PFSK-1 (cell line): ENCODE measurements around the gene PREP.

Experiments used
- FOXP2 ChIP-seq: optimal IDR thresholded peaks from 2 replicates; pipeline ENCODE3; 2011; ENCODE audit warnings: borderline replicate concordance, control low read depth, inconsistent platforms; ENCODE audit not compliant: insufficient read depth; ENCODE audit errors: extremely low read length, extremely low read depth
- POLR2AphosphoS5 ChIP-seq: IDR thresholded peaks from 2 replicates; pipeline ENCODE4 v1.6.1; 2012; ENCODE audit warnings: low read depth, mild to moderate bottlenecking, control low read depth, low read length, moderate library complexity
- SIN3A ChIP-seq: IDR thresholded peaks from 2 replicates; pipeline ENCODE4 v1.6.1; 2012; ENCODE audit warnings: mild to moderate bottlenecking, low read length, moderate library complexity, borderline replicate concordance; ENCODE audit not compliant: insufficient read depth
- TAF1 ChIP-seq: IDR thresholded peaks from 2 replicates; pipeline ENCODE4 v1.6.1; 2012; ENCODE audit warnings: low read length, control low read depth, borderline replicate concordance; ENCODE audit not compliant: insufficient read depth
- TF ChIP-seq, protein P1 (sequence below), 2 experiments: IDR thresholded peaks; 2 replicates each; pipeline versions ENCODE4 v1.6.1 to v1.8.0; 2011 to 2012; ENCODE audit warnings: low read depth in 2 of 2, low read length in 2 of 2, control low read depth in 1 of 2, inconsistent platforms in 1 of 2, mild to moderate bottlenecking in 1 of 2, moderate library complexity in 1 of 2; ENCODE audit not compliant: insufficient read depth in 1 of 2

PREP gene

DNA sequence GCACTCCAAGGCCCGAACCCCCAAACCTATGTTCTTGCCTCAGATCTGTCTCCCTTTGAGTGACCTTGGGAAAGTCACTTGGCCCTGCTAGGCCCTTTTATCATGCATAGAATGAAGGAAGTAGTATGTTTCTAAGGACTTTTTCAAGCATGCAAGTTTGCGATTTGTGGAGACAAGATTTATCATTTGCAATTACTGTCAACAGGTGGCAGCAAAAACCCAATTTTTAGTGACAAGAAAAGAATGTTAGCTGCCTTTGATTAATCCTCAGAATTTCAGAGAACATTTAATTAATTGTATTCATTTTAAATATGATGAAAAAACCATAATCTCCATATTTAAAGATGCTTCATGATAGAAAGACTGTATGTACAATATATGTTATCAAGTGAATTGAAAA lies 28.3 kb upstream of the PREP start:
- TF ChIP-seq FOXP2 (no peak), TAF1 (no peak)

DNA sequence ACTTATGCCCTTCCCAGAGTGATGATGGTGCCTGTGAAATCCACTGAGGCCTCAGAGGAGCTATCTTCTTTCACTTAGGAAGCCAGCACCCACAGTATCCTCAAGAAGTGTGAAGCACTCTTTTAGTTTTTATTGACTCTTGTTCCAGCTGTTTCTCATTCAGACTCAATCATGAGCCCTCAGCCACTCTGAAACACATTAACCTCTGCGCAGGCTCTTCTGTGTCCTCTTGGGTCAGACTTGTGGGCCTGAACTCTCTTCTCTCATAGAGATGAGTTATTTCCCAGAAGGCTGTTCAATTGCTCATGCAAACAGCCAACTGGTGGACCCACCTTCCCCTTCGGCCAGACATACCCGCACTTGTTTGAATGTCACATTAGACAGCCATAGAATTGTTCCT lies 27.8 kb upstream of the PREP start:
- TF ChIP-seq, protein P1, sequence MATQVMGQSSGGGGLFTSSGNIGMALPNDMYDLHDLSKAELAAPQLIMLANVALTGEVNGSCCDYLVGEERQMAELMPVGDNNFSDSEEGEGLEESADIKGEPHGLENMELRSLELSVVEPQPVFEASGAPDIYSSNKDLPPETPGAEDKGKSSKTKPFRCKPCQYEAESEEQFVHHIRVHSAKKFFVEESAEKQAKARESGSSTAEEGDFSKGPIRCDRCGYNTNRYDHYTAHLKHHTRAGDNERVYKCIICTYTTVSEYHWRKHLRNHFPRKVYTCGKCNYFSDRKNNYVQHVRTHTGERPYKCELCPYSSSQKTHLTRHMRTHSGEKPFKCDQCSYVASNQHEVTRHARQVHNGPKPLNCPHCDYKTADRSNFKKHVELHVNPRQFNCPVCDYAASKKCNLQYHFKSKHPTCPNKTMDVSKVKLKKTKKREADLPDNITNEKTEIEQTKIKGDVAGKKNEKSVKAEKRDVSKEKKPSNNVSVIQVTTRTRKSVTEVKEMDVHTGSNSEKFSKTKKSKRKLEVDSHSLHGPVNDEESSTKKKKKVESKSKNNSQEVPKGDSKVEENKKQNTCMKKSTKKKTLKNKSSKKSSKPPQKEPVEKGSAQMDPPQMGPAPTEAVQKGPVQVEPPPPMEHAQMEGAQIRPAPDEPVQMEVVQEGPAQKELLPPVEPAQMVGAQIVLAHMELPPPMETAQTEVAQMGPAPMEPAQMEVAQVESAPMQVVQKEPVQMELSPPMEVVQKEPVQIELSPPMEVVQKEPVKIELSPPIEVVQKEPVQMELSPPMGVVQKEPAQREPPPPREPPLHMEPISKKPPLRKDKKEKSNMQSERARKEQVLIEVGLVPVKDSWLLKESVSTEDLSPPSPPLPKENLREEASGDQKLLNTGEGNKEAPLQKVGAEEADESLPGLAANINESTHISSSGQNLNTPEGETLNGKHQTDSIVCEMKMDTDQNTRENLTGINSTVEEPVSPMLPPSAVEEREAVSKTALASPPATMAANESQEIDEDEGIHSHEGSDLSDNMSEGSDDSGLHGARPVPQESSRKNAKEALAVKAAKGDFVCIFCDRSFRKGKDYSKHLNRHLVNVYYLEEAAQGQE (IDR thresholded peaks at IDR 0.05; ENCODE audit: insufficient read depth in 1 of 2, low read depth in 2 of 2, low read length in 2 of 2), result no peak
- TF ChIP-seq TAF1 (no peak), SIN3A (no peak), FOXP2 (no peak), POLR2AphosphoS5 (no peak)

DNA sequence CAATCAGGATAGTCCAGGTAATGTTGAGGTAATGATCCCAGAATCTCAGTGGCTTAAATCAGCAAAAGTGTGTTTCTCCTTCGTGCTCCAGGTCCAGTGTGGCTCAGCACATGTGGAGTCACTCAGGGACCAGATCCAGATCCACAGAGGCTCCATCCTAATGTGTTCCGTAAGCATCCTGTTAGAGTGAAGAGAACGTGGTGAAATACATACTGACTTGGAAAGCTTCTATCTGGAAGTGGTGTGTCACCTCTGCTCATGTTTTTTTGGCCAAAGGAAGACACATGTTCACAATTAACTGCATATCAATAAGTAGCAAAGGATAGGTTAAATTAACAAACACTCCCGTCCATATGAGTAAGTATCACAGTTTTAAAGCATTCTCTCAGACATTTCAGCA lies 26.8 kb upstream of the PREP start:
- TF ChIP-seq, protein P1 (IDR thresholded peaks at IDR 0.05; ENCODE audit: insufficient read depth in 1 of 2, low read depth in 2 of 2, low read length in 2 of 2), result no peak
- TF ChIP-seq SIN3A, result no peak
- TF ChIP-seq TAF1, result no peak
- no peak for TF ChIP-seq FOXP2
- TF ChIP-seq POLR2AphosphoS5, result no peak

DNA sequence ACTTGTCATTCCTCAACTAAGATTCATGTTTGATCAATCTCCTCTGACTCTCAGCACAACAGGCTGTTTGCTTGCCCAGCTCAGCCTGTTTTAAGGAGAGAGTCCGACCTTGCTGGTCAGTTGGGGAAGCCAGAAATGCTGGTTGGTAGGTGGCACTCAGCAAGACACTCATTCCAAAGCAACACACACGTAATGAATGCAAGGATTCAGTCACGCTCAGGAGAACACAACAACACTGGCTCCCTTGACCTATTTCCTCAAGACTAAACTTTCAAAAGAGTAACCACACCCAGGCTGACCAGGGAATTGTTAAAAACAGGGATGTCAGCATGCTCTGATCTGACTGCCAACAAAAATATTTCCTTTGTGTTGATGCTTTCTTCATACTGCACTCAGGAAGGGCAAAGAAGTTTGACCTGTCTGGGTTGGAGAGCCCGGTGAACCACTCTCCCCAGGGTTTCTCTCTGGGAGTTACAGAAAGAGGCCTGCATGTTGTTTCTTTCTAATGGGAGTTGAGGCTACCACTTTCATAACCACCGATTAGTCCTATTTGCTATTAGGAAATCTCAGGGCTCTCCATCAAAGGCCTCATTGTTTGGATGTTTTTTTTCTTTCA lies 25.6 kb upstream of the PREP start:
- TF ChIP-seq SIN3A, result peak; percentile 72; the same call in 1 of the 2 replicates
- TF ChIP-seq, protein P1 (IDR thresholded peaks at IDR 0.05; ENCODE audit: insufficient read depth in 1 of 2, low read depth in 2 of 2, low read length in 2 of 2), result no peak; a peak in 1 of 4 replicates

DNA sequence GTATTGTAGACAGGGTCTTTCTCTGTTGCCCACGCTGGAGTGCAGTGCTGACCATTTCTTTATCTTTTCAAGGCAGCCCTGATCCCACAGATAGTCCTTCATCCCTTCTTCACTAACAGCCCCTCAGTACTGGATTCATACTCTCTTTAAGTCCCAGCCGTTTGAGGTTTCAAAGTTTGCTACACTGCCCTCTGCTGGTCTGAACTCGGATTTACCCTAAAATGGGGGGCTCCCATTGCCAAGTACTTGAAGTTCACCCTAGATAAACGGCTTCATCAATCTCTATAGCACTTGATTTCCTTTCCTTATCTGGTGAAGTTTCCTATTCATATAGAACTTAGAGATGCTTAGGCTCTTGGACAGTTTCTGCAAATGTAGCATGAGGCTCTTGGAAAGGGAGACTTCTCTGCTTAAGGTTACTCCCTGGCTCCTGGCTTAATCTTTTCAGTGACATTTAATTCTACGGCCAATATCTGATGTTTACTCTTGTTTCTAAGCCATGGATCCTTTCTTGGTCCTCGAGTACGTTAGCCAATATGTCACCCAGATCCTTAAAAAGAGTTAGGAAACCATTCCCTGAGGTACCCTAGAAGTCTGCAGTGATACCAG lies 21.4 kb upstream of the PREP start:
- no peak for TF ChIP-seq TAF1
- no peak for TF ChIP-seq POLR2AphosphoS5
- TF ChIP-seq, protein P1 (IDR thresholded peaks at IDR 0.05; ENCODE audit: insufficient read depth in 1 of 2, low read depth in 2 of 2, low read length in 2 of 2), result no peak
- TF ChIP-seq SIN3A, result no peak
- TF ChIP-seq FOXP2, result no peak
